Right lung (tissue), 5 donors: ENCODE measurements around the gene ATL2. TPM values are rescaled to one million over a fixed set of nuclear protein-coding genes. Genes with fewer than 3 reads are reported as not detected.
A peak's percentile ranks its signal among the peaks of the same experiment; 100 is the strongest.

Source experiments
- DNase-seq, 2 donors: peaks; one replicate each; pipeline ENCODE4 v3.0.0-alpha.2; 2013
- polyA plus RNA-seq, 5 donors: library from polyadenylated mRNA; unstranded; fragments of 120-200 nt; gene quantifications; one replicate each; pipeline versions ENCODE4 v1.2.1 to v1.2.3, GENCODE V29; 2013; ENCODE audit warnings: inconsistent platforms in 1 of 5, low replicate concordance in 1 of 5; ENCODE audit not compliant: insufficient read length in 5 of 5, insufficient read depth in 1 of 5

Gene ATL2
- polyA plus RNA-seq, 5 donors: 53.1 to 80.0 (median 70.5) TPM

- DNase-seq: no peak
Observed at GRCh38 chr2:38254796-38255195, 122.3 kb downstream of the ATL2 start.

- no peak for DNase-seq
Observed at GRCh38 chr2:38251940-38252339, 125.1 kb downstream of the ATL2 start.

- DNase-seq: no peak
Observed at GRCh38 chr2:38248707-38249106, 128.4 kb downstream of the ATL2 start.

- peak; percentile 24 to 32 for DNase-seq
Observed at GRCh38 chr2:38248255-38248654, 128.8 kb downstream of the ATL2 start.

GRCh38 chr2:38246105-38246504 is 131.0 kb downstream of the ATL2 start:
- DNase-seq: no peak

GRCh38 chr2:38245114-38245641 is 131.9 kb downstream of the ATL2 start:
- DNase-seq: peak in 1 of 2 donors; percentile 6

- DNase-seq: no peak
Observed at GRCh38 chr2:38244301-38244700, 132.8 kb downstream of the ATL2 start.

Other genes with a start within 250 kb of the ATL2 start
- gene HNRNPLL, start 225.7 kb upstream of the ATL2 start, polyA plus RNA-seq: 10 to 100 TPM; 60.9 to 94.3 (median 79.7) TPM